Measurements from ENCODE around the gene CDK1. TPM values are rescaled to one million over a fixed set of nuclear protein-coding genes. Genes with fewer than 3 reads are reported as not detected.

CDK1 gene
- total and polyA plus RNA-seq, 2 of the 8 experiments (the other 6 are each of a cell fraction or from before 2014, with no cell fraction given) = 29.4 to 111 TPM

GRCh38 chr10:60767424-60767823 lies 10.9 kb upstream of the CDK1 start:
- Histone ChIP-seq H3K27me3 (replicated peaks in 1 of 4; ENCODE audit: control insufficient read depth in 3 of 4, extremely low read depth in 1 of 4, insufficient read depth in 3 of 4, low read length in 3 of 4) (no peaks in the 10 kb centered on the region), H4K91ac (replicated peaks; ENCODE audit: insufficient read length, low read length) (no peak overlapping the region), H3K14ac (ENCODE audit: insufficient read length) (no peak overlapping the region), H2BK12ac (ENCODE audit: low read depth, low read length) (no peak overlapping the region), H3K36me3 (ENCODE audit: control insufficient read depth in 2 of 4, insufficient read depth in 4 of 4, low read length in 3 of 4) (no peaks in the 10 kb centered on the region; a peak in 1 of 8 replicates), H3K18ac (ENCODE audit: extremely low read depth, low read length) (no peak overlapping the region), H2AK5ac (ENCODE audit: low read depth, low read length) (no peak overlapping the region), H3K56ac (replicated peaks; ENCODE audit: insufficient read length, low read depth, low read length) (no peak overlapping the region), H4K20me1 (replicated peaks in 1 of 2; ENCODE audit: control insufficient read depth in 1 of 2, insufficient read depth in 2 of 2, low read length in 2 of 2) (no peaks in the 10 kb centered on the region), H3K4me3 (ENCODE audit: extremely low read depth in 1 of 4, insufficient read depth in 2 of 4, low read depth in 3 of 4, low read length in 4 of 4) (no peak overlapping the region), H2BK5ac (ENCODE audit: low read depth, low read length) (no peak overlapping the region), H3K79me1 (ENCODE audit: low read depth, low read length) (no peaks in the 10 kb centered on the region), H3K23me2 (ENCODE audit: low read depth, low read length) (peaks cover 2% of the 10 kb centered on the region; the same call in 1 of the 2 replicates), H2AFZ (ENCODE audit: low read length) (no peak overlapping the region), H3K23ac (ENCODE audit: insufficient read length) (no peak overlapping the region), H2BK120ac (replicated peaks; ENCODE audit: low read depth, low read length) (no peak overlapping the region), H2BK20ac (ENCODE audit: low read length) (no peak overlapping the region), H4K5ac (ENCODE audit: insufficient read length, low read depth, low read length) (no peak overlapping the region), H3K4ac (replicated peaks; ENCODE audit: insufficient read length, low read depth, low read length) (no peak overlapping the region), H2BK15ac (ENCODE audit: low read length) (no peak overlapping the region), H3K9ac (replicated peaks in 1 of 4; ENCODE audit: extremely low read depth in 1 of 4, low read depth in 3 of 4, low read length in 3 of 4) (no peak overlapping the region), H3K4me1 (replicated peaks in 1 of 4; ENCODE audit: control insufficient read depth in 3 of 4, insufficient read depth in 4 of 4, low read length in 3 of 4) (peaks cover 0 to 4% (median 0%) of the 10 kb centered on the region in 4 experiments; a peak in 3 of 7 replicates), H3K79me2 (ENCODE audit: control insufficient read depth in 1 of 2, insufficient read depth in 2 of 2, low read length in 2 of 2) (no peaks in the 10 kb centered on the region), H3K9me3 (ENCODE audit: insufficient read depth in 2 of 2, low read depth in 1 of 2, low read length in 1 of 2) (no peaks in the 10 kb centered on the region), H3K4me2 (ENCODE audit: insufficient read depth in 1 of 2, low read depth in 2 of 2, low read length in 2 of 2) (no peak overlapping the region), H4K8ac (ENCODE audit: extremely low read depth, insufficient read depth, low read length) (no peak overlapping the region), H3K27ac (ENCODE audit: low read depth, low read length) (no peak overlapping the region)
- WGBS, 2 experiments (ENCODE audit: extremely low coverage in 1 of 2, insufficient coverage in 1 of 2, insufficient read length in 1 of 2, insufficient replicate concordance in 2 of 2, low coverage in 1 of 2, low lambda C conversion rate in 2 of 2, missing lambda C conversion rate in 1 of 2) = 87% methylated on average over 6 of the region's 6 CpGs; no CpG with 5 or more reads in 1 of the 2 experiments
- TF ChIP-seq BCL11A (IDR thresholded peaks at IDR 0.05; ENCODE audit: low read depth in 2 of 2, low read length in 2 of 2) (no peak), NRF1 (IDR thresholded peaks at IDR 0.05; ENCODE audit: low read depth, low read length) (no peak), GABPA (IDR thresholded peaks at IDR 0.05; ENCODE audit: borderline replicate concordance, insufficient read depth, low read length) (no peak), CHD1 (IDR thresholded peaks at IDR 0.05; ENCODE audit: low read depth, low read length) (no peak), SIRT6 (IDR thresholded peaks at IDR 0.05; ENCODE audit: low read length) (no peak), JUN (IDR thresholded peaks at IDR 0.05; ENCODE audit: low read depth, low read length) (no peak), SIN3A (conservative IDR thresholded peaks at IDR 0.05 in 1 of 2, IDR thresholded peaks at IDR 0.05 in 1 of 2; ENCODE audit: low read depth in 1 of 2, low read length in 2 of 2) (no peak), ZNF274 (IDR thresholded peaks at IDR 0.05; ENCODE audit: borderline replicate concordance, extremely low read depth, low read length) (no peak), BACH1 (IDR thresholded peaks at IDR 0.05; ENCODE audit: low read length) (no peak), MAX (IDR thresholded peaks at IDR 0.05) (no peak), POLR2A (IDR thresholded peaks at IDR 0.05; ENCODE audit: control extremely low read depth in 1 of 2, low read depth in 2 of 2, low read length in 2 of 2) (no peak), KDM5A (IDR thresholded peaks at IDR 0.05; ENCODE audit: low read length) (no peak)
- no peak for DNase-seq (ENCODE audit: low read depth in 1 of 2, low spot score in 2 of 2)
- ChIA-PET POLR2A (ENCODE audit: partially characterized antibody) (interaction anchor here (0.6 to 4.6 kb wide), 2 partner anchors 11 to 283 kb away, joined by 3 to 24 read pairs; partner anchors contain the start of gene CDK1), CTCF (ENCODE audit: partially characterized antibody) (interaction anchor here (0.6 to 5.9 kb wide), 8 partner anchors 10 to 321 kb away, joined by 3 to 26 read pairs (median 5); no protein-coding TSS in a partner anchor)
- no peak for FAIRE-seq

Measured in H1 (cell line).